ENCODE data around the gene FAM219B.

Gene FAM219B

DNA sequence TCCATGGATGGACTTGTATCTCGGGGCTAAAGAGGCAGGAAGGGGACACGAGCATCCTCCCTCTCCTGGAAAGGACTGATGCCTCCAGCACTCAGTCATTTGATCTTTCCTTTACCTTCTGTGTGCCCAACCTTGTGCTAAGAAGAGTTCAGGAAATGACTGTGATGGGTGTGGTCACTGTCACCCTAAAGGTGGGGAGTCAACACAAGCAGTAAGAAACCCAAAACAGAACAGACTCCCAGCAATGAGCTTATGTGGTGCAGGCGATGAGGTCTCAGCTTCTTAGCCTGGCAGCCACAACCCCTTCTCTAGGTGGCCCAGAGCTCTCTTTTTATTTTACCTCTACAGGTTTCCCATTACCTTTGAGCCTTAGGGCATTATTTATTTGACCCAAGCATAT is 13.0 kb downstream of the FAM219B start:
- TF ChIP-seq, protein P1, sequence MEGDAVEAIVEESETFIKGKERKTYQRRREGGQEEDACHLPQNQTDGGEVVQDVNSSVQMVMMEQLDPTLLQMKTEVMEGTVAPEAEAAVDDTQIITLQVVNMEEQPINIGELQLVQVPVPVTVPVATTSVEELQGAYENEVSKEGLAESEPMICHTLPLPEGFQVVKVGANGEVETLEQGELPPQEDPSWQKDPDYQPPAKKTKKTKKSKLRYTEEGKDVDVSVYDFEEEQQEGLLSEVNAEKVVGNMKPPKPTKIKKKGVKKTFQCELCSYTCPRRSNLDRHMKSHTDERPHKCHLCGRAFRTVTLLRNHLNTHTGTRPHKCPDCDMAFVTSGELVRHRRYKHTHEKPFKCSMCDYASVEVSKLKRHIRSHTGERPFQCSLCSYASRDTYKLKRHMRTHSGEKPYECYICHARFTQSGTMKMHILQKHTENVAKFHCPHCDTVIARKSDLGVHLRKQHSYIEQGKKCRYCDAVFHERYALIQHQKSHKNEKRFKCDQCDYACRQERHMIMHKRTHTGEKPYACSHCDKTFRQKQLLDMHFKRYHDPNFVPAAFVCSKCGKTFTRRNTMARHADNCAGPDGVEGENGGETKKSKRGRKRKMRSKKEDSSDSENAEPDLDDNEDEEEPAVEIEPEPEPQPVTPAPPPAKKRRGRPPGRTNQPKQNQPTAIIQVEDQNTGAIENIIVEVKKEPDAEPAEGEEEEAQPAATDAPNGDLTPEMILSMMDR (IDR thresholded peaks at IDR 0.05; ENCODE audit: low read depth, low read length, missing control alignments): no peak
- DNase-seq (ENCODE audit: low read depth): no peak
- H3K4me3 ChIP-seq (ENCODE audit: low read depth, low read length): no peak overlapping the region

- TF ChIP-seq, protein P1 (IDR thresholded peaks at IDR 0.05; ENCODE audit: low read depth, low read length, missing control alignments): no peak
- DNase-seq (ENCODE audit: low read depth): no peak
- no peak overlapping the region for H3K4me3 ChIP-seq (ENCODE audit: low read depth, low read length)
Observed at GRCh38 chr15:74892931-74893330, 13.7 kb downstream of the FAM219B start.

- no peak for DNase-seq (ENCODE audit: low read depth)
- no peak overlapping the region for H3K4me3 ChIP-seq (ENCODE audit: low read depth, low read length)
- TF ChIP-seq, protein P1 (IDR thresholded peaks at IDR 0.05; ENCODE audit: low read depth, low read length, missing control alignments): no peak
Observed at GRCh38 chr15:74892313-74892712, 14.3 kb downstream of the FAM219B start.

DNA sequence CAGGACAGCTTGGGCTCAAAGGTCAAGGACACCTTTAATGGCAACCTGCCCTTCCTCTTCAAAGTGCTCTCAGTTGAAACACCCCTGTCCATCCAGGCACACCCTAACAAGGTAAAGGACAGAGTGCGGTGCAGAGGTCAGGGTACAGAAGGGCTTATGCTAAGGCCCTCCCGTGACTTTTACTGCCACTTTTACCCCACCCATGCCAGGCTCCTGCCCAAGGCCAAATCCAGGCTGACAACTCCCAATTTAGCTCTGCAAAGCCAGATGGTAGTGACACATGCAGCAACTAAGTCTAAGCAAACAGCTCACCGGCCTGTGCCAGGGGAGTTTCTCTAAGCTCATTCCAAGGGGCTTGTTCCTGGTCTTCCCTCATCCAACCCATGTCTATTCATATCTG is 15.2 kb downstream of the FAM219B start:
- DNase-seq (ENCODE audit: low read depth): no peak
- H3K4me3 ChIP-seq (ENCODE audit: low read depth, low read length): no peak overlapping the region

DNA sequence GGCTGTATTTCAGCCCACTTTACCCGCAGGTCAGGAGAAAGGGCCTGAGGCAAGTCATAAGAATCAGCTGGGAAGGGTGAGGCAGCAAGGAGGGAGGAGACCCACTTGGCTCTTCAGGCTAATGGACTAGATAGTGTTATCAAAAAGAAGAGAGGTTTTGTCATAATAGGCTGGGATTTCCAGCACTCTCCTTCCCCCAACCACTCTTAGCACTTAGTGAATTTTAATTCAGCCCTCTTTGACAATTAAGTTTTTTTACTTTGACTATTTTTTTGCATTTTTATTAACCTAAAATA is 16.0 kb downstream of the FAM219B start:
- H3K4me3 ChIP-seq (ENCODE audit: low read depth, low read length): peak overlapping the region; percentile 92
- DNase-seq (ENCODE audit: low read depth): no peak
- TF ChIP-seq, protein P1 (IDR thresholded peaks at IDR 0.05; ENCODE audit: low read depth, low read length, missing control alignments): no peak

More for the DNA sequence above, 15.2 kb downstream of the FAM219B start:
- TF ChIP-seq, protein P1 (IDR thresholded peaks at IDR 0.05; ENCODE audit: low read depth, low read length, missing control alignments): no peak

GRCh38 chr15:74889883-74890664 is 16.6 kb downstream of the FAM219B start, which contains the start of gene MPI:
MPI (plus strand) TSS chr15:74890042; CDS start chr15:74890074, 32 bp downstream.
- DNase-seq (ENCODE audit: low read depth): no peak
- TF ChIP-seq, protein P1 (IDR thresholded peaks at IDR 0.05; ENCODE audit: low read depth, low read length, missing control alignments): no peak
- H3K4me3 ChIP-seq (ENCODE audit: low read depth, low read length): peak within 1 kb of the TSS; percentile 92

DNA sequence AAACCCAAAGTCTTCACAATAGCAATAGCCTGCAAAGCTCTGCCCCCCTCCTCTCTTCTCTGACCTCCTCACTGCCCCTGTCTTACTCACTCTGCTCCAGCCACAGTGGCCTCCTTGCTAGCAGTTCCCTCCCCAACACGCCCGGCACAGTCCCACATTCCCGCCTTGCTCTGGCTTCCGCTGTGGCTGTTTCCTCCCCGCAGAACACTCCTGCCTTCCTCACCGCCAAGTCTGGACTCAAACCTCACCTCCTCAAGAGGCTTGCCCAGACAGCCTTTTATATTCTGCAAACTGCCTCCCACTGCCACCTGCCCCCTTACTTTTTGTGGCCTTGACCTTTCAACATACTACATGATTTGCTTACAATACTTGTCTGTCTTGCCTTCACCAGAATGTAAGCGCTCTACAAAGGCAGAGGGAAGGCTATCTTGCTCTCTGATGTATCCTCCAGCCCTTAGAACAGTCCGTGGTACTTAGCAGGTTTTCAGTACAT is 17.2 kb downstream of the FAM219B start:
- TF ChIP-seq, protein P1 (IDR thresholded peaks at IDR 0.05; ENCODE audit: low read depth, low read length, missing control alignments): no peak
- peak overlapping the region; percentile 92 for H3K4me3 ChIP-seq (ENCODE audit: low read depth, low read length)
- DNase-seq (ENCODE audit: low read depth): no peak

Data from GM12864 (cell line).